Measurements from ENCODE around the gene FGF19. TPM values are rescaled to one million over a fixed set of nuclear protein-coding genes. Genes with fewer than 3 reads are reported as not detected.

Gene FGF19
- polyA plus RNA-seq, 1 donor from 2014 or later, result 4.6 TPM

GRCh38 chr11:69729252-69729651 lies 25.4 kb upstream of the FGF19 start:
- H3K9me3 ChIP-seq (ENCODE audit: low read length), result no peaks in the 10 kb centered on the region
- H3K9ac ChIP-seq (ENCODE audit: low read length), result no peak overlapping the region
- H3K27ac ChIP-seq (ENCODE audit: low read length), result no peak overlapping the region
- H3K27me3 ChIP-seq (ENCODE audit: insufficient read depth, low read depth, low read length), result no peaks in the 10 kb centered on the region
- H3K9me2 ChIP-seq (ENCODE audit: insufficient read depth, low read length), result no peaks in the 10 kb centered on the region
- TF ChIP-seq SMC3 (conservative IDR thresholded peaks at IDR 0.05; ENCODE audit: poor library complexity) (no peak), EZH2 (IDR thresholded peaks at IDR 0.05; ENCODE audit: borderline replicate concordance, insufficient read depth, low read length, poor library complexity, severe bottlenecking) (no peak), TAF1 (IDR thresholded peaks at IDR 0.05; ENCODE audit: low read depth) (no peak), POLR2AphosphoS5 (IDR thresholded peaks at IDR 0.05) (no peak), RAD21 (conservative IDR thresholded peaks at IDR 0.05) (no peak), MXI1 (conservative IDR thresholded peaks at IDR 0.05; ENCODE audit: poor library complexity, severe bottlenecking) (no peak)
- H2AFZ ChIP-seq (ENCODE audit: low read depth, low read length), result no peak overlapping the region
- no peaks in the 10 kb centered on the region for H3K79me2 ChIP-seq (replicated peaks; ENCODE audit: insufficient read depth, low read length)
- H4K20me1 ChIP-seq (ENCODE audit: insufficient read depth), result no peaks in the 10 kb centered on the region
- no peak overlapping the region for H3K4me2 ChIP-seq (ENCODE audit: low read length)
- no peaks in the 10 kb centered on the region for H3F3A ChIP-seq (ENCODE audit: insufficient read depth, low read length, poor library complexity, severe bottlenecking)
- no peaks in the 10 kb centered on the region for H3K36me3 ChIP-seq (ENCODE audit: insufficient read depth, low read length)
- no peak overlapping the region for H3K4me3 ChIP-seq (ENCODE audit: low read length)

GRCh38 chr11:69727266-69727665 lies 23.4 kb upstream of the FGF19 start:
- no peaks in the 10 kb centered on the region for H3K27me3 ChIP-seq (ENCODE audit: insufficient read depth, low read depth, low read length)
- H3K79me2 ChIP-seq (replicated peaks; ENCODE audit: insufficient read depth, low read length), result no peaks in the 10 kb centered on the region
- H3F3A ChIP-seq (ENCODE audit: insufficient read depth, low read length, poor library complexity, severe bottlenecking), result no peaks in the 10 kb centered on the region
- no peak overlapping the region for H2AFZ ChIP-seq (ENCODE audit: low read depth, low read length)
- no peaks in the 10 kb centered on the region for H4K20me1 ChIP-seq (ENCODE audit: insufficient read depth)
- no peaks in the 10 kb centered on the region for H3K9me3 ChIP-seq (ENCODE audit: low read length)
- H3K27ac ChIP-seq (ENCODE audit: low read length), result no peak overlapping the region
- H3K4me2 ChIP-seq (ENCODE audit: low read length), result no peak overlapping the region
- no peaks in the 10 kb centered on the region for H3K36me3 ChIP-seq (ENCODE audit: insufficient read depth, low read length)
- no peak for TF ChIP-seq EZH2 (IDR thresholded peaks at IDR 0.05; ENCODE audit: borderline replicate concordance, insufficient read depth, low read length, poor library complexity, severe bottlenecking)
- no peak for TF ChIP-seq CTCF (IDR thresholded peaks at IDR 0.05; ENCODE audit: poor library complexity, severe bottlenecking)
- no peak for TF ChIP-seq EP300 (conservative IDR thresholded peaks at IDR 0.05; ENCODE audit: poor library complexity, severe bottlenecking)
- no peak for TF ChIP-seq REST (IDR thresholded peaks at IDR 0.05; ENCODE audit: borderline replicate concordance)
- no peak for TF ChIP-seq TAF1 (IDR thresholded peaks at IDR 0.05; ENCODE audit: low read depth)
- no peak for TF ChIP-seq POLR2AphosphoS5 (IDR thresholded peaks at IDR 0.05)
- TF ChIP-seq SMC3 (conservative IDR thresholded peaks at IDR 0.05; ENCODE audit: poor library complexity), result no peak
- no peak for TF ChIP-seq RAD21 (conservative IDR thresholded peaks at IDR 0.05)
- TF ChIP-seq MXI1 (conservative IDR thresholded peaks at IDR 0.05; ENCODE audit: poor library complexity, severe bottlenecking), result no peak
- no peaks in the 10 kb centered on the region for H3K9me2 ChIP-seq (ENCODE audit: insufficient read depth, low read length)
- H3K9ac ChIP-seq (ENCODE audit: low read length), result no peak overlapping the region
- H3K4me3 ChIP-seq (ENCODE audit: low read length), result no peak overlapping the region
